SJSA1 (cell line): ENCODE measurements around the gene TMEM59. TPM values are rescaled to one million over a fixed set of nuclear protein-coding genes. Genes with fewer than 3 reads are reported as not detected.
A peak's percentile ranks its signal among the peaks of the same experiment; 100 is the strongest.
"Not testable (repeated sequence)": the region's sequence is repeated elsewhere in the genome, so short reads cannot be mapped to it uniquely, and the experiment has no call there.

ENCODE experiments used
- DNase-seq, 2 experiments: peaks; one replicate each; pipeline ENCODE4 v3.0.0-alpha.2; 2015 to 2020; ENCODE audit warnings: low spot score in 2 of 2, low read depth in 1 of 2
- H3K27ac ChIP-seq: fragments of 250-450 bp; sonication (Bioruptor Pico); 2 replicates; pipeline ENCODE4 v1.5.1; 2020; ENCODE audit warnings: mild to moderate bottlenecking, moderate library complexity
- H3K27me3 ChIP-seq: fragments of 250-450 bp; sonication (Bioruptor Pico); replicated peaks from 2 replicates; pipeline ENCODE4 v1.5.1; 2020; ENCODE audit warnings: mild to moderate bottlenecking, moderate library complexity
- H3K36me3 ChIP-seq: fragments of 250-450 bp; sonication (Bioruptor Pico); 2 replicates; pipeline ENCODE4 v1.5.1; 2020; ENCODE audit warnings: mild to moderate bottlenecking
- H3K4me1 ChIP-seq: fragments of 250-450 bp; sonication (Bioruptor Pico); replicated peaks from 2 replicates; pipeline ENCODE4 v1.6.1; 2021; ENCODE audit warnings: mild to moderate bottlenecking
- H3K4me3 ChIP-seq: fragments of 250-450 bp; sonication (Bioruptor Pico); 2 replicates; pipeline ENCODE4 v1.5.1; 2020; ENCODE audit warnings: mild to moderate bottlenecking
- H3K9me3 ChIP-seq: fragments of 250-450 bp; sonication (Bioruptor Pico); replicated peaks from 2 replicates; pipeline ENCODE4 v1.5.1; 2020; ENCODE audit warnings: mild to moderate bottlenecking
- total RNA-seq: library from RNA; depleted of rRNA; stranded (reverse); fragments of >200 nt; shearing (Covaris generic); gene quantifications from 2 replicates; pipeline ENCODE4 v1.2.3, GENCODE V29; 2014

The TMEM59 gene
- total RNA-seq, 1 experiment from 2014 or later = 384 TPM

DNA sequence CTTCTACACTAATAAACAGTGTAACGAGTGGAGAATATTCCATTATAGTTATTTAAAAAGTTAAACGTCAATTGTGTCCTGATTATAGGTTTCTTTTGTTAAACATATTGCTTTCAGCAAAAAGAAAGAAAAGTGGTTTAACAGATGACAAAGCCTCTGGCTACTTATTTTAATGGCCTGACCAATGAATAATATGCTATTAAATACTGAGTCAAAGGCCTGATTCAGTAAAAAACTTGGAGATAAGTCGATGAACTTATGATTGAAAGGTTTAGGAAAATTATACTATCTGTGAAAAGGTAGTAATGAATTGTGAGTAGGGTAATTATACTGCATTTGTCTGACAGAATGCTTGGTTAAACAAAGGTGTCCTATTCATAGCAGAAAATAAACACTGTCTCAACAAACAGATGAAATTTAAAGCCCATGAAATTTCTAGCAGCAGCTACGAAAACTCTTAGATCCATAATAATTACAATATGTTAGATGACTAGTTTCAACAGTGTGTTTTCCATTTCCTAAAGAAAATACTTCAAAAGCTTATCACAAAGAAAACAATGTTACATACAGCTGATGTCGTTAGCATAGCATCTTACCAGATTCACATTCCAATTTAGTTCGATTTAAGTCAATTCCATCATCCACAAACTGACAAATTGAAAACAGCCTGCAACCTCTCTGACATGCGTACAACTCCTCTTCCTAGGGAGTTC is 6.2 kb downstream of the TMEM59 start:
- peaks cover 11% of the 10 kb centered on the region for H3K36me3 ChIP-seq
- peaks cover 6% of the 10 kb centered on the region; the same call in 1 of the 2 replicates for H3K4me1 ChIP-seq
- no peaks in the 10 kb centered on the region for H3K27me3 ChIP-seq
- no peak overlapping the region for H3K4me3 ChIP-seq
- DNase-seq = no peak
- no peak overlapping the region for H3K27ac ChIP-seq
- H3K9me3 ChIP-seq = no peaks in the 10 kb centered on the region

DNA sequence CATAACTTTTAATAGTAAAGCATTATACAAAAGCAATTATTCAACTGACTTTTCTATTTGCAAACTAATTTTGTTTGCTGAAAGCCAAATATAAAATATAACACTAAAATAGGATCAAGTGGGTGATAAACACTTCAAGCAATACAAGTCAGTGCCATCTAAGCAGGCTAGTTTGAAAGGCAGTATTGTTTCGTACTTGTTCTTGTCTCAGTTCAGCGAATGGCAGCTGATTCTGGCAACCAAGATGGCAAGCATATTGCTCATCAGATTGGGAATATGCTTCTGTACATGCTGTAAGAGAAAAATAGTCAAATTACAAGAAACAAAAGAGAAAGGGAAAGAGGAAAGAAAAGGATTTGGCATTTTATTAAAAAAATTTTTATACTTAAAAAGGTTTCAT is 7.5 kb downstream of the TMEM59 start:
- no peaks in the 10 kb centered on the region for H3K27me3 ChIP-seq
- H3K4me1 ChIP-seq = no peaks in the 10 kb centered on the region; the same call in 1 of the 2 replicates
- DNase-seq = no peak

DNA sequence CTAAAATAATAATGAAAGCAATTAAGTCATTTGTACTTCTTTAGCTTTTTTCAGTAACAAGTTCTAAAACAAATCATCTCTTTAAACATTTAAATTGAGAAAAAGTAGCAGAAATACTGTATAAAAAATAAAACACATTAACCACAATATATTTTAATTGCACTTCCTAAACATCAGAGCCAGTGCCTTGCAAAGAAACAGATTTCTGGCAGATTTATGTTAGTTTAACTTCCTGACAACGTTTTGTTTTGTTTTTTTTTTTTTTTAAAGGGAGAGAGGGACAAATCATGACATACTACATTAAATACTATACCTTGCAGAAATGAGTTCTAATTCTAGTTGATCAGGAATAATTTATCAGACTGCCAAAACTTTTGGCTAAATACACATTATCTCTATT is 11.2 kb downstream of the TMEM59 start:
- H3K27me3 ChIP-seq = no peaks in the 10 kb centered on the region
- H3K4me3 ChIP-seq = no peak overlapping the region
- DNase-seq = no peak
- H3K9me3 ChIP-seq = no peaks in the 10 kb centered on the region
- H3K36me3 ChIP-seq = peaks cover 38% of the 10 kb centered on the region
- no peak overlapping the region for H3K27ac ChIP-seq
- H3K4me1 ChIP-seq = no peaks in the 10 kb centered on the region

More for the DNA sequence above, 7.5 kb downstream of the TMEM59 start:
- Histone ChIP-seq H3K27ac (no peak overlapping the region), H3K4me3 (no peak overlapping the region), H3K36me3 (peaks cover 23% of the 10 kb centered on the region), H3K9me3 (no peaks in the 10 kb centered on the region)

DNA sequence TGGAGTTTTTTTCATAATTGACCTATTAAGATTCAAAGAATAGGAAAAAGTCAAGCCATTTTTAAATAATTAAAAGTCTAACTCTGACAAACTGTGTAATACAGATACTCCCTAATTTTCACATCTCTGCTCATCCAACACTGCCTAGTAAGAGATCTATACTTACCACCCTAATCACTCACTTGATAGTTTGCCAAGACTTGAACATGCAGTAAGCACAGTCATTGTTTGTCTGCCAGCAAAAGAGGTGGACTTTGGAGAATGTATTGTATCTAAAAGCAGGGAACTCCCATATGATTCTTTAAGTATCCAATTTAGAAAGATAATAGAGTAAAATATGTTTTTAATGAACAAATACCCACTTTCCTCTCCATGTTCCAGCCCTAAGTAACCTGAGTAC is 15.5 kb downstream of the TMEM59 start:
- Histone ChIP-seq H3K36me3 (peaks cover 56% of the 10 kb centered on the region), H3K9me3 (no peaks in the 10 kb centered on the region), H3K4me1 (no peaks in the 10 kb centered on the region), H3K4me3 (no peak overlapping the region), H3K27ac (no peak overlapping the region), H3K27me3 (no peaks in the 10 kb centered on the region)
- DNase-seq = no peak

DNA sequence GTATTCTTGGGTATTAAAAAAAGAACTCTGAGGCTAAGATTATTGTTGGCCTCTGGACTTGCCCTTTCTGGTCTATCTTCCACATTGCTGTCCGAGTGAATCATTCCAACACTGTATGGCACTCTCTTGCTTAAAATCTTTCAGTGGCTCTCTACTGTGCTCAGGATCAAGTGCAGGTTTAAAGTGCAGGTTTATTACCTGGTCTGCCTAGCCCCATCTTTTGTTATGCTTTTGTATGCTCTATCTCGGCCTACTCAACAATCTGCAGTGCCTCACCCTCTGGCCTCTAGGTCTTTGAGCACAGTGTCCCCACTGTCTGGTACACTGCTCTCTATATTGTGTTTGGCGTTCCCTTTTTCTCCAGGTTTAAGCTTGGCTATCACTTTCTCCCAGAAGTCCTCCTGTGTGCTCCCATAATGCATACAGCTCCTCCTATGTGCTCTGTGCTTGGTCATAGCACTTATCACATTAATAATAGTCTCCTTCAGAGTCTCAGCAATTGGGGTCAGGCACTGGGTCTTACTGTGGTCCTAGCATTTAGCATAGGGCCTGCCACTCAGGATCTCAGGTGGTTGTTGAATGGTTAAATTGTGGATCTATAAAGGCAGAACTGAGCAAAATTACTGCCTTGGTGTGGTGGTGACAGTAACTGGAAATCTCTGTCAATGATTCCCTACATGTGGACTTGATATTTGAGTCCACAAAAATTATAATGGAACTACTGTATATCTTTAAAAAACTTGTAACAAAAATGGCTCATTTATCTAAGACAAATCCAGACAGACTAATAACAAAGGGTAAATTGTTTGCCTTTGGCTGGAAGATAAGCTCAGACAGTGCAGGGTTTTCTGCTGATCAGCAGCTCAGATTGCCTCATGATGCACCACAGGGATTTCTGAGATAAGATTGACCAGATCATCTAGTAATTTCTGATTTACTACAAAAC is 24.4 kb downstream of the TMEM59 start:
- no peak overlapping the region for H3K4me3 ChIP-seq
- H3K36me3 ChIP-seq = peaks cover 7% of the 10 kb centered on the region
- H3K27me3 ChIP-seq = no peaks in the 10 kb centered on the region
- H3K4me1 ChIP-seq = no peaks in the 10 kb centered on the region
- no peaks in the 10 kb centered on the region for H3K9me3 ChIP-seq
- H3K27ac ChIP-seq = no peak overlapping the region
- DNase-seq = no peak

DNA sequence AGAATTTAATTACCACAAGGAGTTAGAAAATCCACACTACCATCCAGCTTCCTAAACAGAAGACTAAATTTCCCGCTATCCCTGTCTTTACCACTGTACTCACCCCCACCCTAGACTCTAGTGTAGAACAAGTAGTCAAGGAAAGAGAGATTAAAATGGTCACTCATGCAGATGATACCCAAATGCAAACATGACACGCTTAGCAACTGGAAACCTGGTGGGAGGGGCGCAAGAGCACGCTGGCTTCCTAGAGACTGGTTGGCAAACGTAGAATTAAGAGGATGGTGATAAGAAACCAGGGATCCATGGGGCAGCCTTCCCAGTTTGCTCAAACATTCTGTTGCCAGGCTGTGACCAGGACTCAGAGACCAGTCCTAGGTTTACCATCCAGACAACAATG is 25.2 kb downstream of the TMEM59 start:
- no peak for DNase-seq
- H3K4me1 ChIP-seq = no peaks in the 10 kb centered on the region
- peaks cover 7% of the 10 kb centered on the region; the same call in 1 of the 2 replicates for H3K36me3 ChIP-seq
- H3K9me3 ChIP-seq = no peaks in the 10 kb centered on the region
- H3K4me3 ChIP-seq = no peak overlapping the region
- H3K27ac ChIP-seq = no peak overlapping the region
- no peaks in the 10 kb centered on the region for H3K27me3 ChIP-seq

DNA sequence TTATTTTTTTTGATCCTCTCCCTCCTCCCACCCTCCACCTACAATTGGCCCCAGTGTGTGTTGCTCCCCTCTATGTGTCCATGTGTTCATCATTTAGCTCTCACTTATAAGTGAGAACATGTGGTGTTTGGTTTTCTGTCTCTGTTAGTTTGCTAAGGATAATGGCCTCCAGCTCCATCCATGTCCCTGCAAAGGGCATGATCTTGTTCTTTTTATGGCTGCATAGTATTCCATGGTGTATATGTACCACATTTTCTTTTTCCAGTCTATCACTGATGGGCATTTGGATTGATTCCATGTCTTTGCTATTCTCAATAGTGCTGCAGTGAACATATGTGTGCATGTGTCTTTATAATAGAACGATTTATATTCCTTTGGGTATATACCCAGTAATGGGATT is 28.2 kb downstream of the TMEM59 start:
- H3K4me1 ChIP-seq, H3K27me3 ChIP-seq, H3K36me3 ChIP-seq, DNase-seq, H3K4me3 ChIP-seq, H3K27ac ChIP-seq, H3K9me3 ChIP-seq: not testable (repeated sequence)

DNA sequence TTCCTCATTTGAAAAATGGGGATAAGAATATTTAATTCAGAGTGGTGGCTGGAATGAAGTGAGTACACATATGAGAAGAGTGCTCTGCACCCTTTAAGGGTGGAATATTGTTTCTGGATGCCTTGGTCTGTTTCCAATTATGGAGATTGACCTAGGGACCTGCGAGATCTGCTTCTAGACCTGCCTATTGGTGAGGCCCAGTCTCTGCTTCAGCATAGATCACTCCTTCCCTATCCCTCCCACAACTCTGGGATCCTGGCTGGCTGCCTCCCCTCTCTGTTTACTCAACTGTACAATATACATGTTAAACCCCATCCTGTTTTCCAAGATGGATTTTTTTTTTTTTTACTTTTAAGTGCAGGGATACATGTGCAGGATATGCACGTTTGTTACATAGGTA is 28.6 kb downstream of the TMEM59 start:
- Histone ChIP-seq H3K36me3 (no peaks in the 10 kb centered on the region), H3K27ac (no peak overlapping the region), H3K4me1 (no peaks in the 10 kb centered on the region), H3K9me3 (no peaks in the 10 kb centered on the region), H3K4me3 (no peak overlapping the region), H3K27me3 (no peaks in the 10 kb centered on the region)
- DNase-seq = no peak

DNA sequence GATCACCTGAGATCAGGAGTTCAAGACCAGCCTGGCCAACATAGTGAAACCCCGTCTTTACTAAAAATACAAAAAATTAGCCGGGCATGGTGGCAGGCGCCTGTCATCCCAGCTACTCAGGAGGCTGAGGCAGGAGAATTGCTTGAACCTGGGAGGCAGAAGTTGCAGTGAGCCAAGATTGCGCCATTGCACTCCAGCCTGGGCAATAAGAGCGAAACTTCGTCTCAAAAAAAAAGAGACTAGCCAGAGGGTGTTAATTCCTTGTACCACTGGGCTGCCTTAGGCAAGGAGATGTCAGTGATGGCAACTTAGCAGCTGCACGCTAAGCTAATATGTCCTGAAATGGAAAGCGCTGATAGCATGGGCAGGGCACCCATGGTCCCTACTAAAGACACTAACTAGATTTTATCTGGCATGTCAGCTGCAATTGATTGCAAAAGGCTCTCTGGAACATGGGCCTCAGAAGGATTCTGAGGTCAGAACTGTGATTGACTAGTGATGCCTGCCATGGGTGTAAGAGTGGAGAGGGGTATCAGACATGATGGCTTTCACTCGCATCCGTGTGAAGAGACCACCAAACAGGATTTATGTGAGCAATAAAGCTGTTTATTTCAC is 33.3 kb downstream of the TMEM59 start:
- not testable (repeated sequence) for DNase-seq, H3K36me3 ChIP-seq, H3K4me1 ChIP-seq, H3K27me3 ChIP-seq, H3K9me3 ChIP-seq, H3K27ac ChIP-seq, H3K4me3 ChIP-seq

DNA sequence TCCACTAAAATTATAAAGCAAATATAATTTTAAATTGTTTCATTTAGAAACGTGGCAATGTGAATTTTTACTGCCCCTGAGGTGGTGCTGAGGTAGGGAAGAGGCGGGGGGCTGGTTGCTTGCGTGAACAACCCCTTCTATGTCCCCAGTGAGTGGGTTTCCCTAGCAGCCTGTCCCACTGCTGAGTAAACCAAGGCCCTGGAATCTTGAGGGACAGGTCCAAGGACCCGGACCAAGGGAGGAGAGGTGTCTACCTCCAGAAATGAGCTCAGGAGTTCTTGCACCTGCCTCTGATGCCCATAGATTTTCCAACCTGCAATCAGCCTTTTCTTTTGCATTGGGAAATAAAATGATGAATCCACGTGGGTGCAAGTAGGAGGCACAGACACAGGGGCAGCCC is 34.4 kb downstream of the TMEM59 start:
- no peak overlapping the region for H3K4me3 ChIP-seq
- H3K9me3 ChIP-seq = no peaks in the 10 kb centered on the region
- no peak for DNase-seq
- H3K27me3 ChIP-seq = no peaks in the 10 kb centered on the region
- no peaks in the 10 kb centered on the region for H3K36me3 ChIP-seq
- H3K4me1 ChIP-seq = peaks cover 9% of the 10 kb centered on the region
- no peak overlapping the region for H3K27ac ChIP-seq

DNA sequence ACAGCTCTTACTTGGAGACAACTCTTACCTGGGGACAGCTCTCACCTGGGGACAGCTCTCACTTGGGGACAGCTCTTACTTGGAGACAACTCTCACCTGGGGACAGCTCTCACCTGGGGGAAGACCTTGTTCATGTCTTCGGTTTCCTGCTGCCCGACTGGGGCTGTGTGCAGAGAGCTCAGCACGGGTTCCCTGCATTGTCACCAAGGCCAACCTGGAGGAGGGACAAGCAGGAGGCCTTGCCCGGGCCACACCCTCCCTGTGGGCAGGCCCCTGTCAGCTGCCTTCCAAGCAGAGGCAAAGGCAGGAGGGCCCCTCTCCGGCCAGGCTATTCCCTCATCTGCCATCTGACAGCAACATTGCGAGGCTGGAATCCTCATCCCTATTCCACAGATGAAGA is 35.0 kb downstream of the TMEM59 start, which contains the start of gene LDLRAD1:
Gene LDLRAD1 (minus strand): TSS at position 208 of the 400 bp plus-strand sequence. CDS start 74 bp downstream, at position 134.
- no peaks in the 10 kb centered on the region for H3K36me3 ChIP-seq
- H3K4me3 ChIP-seq = no peak within 1 kb of the TSS
- no peaks in the 10 kb centered on the region for H3K9me3 ChIP-seq
- peaks cover 9% of the 10 kb centered on the region for H3K4me1 ChIP-seq
- DNase-seq = no peak
- H3K27me3 ChIP-seq = no peaks in the 10 kb centered on the region
- H3K27ac ChIP-seq = no peak within 1 kb of the TSS

DNA sequence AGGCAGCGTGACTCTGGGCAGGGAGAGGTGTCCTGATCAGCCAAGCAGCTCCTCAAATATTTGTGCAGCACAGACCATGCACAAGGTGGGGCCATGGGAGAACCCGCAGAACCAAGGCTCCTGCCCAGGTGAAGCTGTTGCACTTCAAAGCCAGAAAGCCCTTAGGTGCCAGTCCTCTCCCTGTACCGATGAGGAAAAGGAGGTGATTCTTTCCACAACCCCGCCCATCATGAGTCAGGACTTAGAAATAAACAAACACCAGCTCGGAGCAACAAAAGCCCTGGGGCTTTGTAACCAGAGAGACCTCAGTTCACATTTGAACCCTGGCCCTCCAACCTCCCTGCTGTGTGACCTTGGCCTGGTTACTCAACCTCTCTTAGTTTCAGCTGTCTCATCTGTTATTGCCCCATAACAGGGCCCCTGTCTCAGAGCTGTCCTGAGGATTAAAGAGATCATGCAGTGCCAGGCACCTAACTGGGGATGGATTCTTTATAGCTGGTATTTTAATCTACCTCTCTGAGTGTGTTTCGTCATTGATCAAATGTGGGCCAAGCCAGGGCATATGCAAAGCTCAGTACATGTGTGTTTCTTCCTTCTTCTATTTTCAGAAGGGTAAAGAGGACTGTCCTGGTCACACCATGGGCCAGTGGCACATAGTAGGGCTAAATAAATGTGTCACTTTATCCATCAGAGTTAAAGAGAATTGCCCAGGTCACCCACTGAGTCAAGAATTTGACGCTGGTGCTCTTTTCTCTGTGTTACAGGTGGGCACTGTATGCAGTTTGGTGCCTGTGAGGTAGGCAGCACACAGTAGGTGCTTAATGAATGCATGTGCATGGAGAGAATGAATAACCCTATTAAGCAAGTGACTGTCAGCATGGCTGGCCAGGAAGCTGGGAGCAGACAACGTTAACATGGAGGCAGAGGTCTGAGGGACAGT is 36.4 kb downstream of the TMEM59 start:
- peaks cover 4% of the 10 kb centered on the region; the same call in 1 of the 2 replicates for H3K27me3 ChIP-seq
- no peaks in the 10 kb centered on the region for H3K9me3 ChIP-seq
- no peak overlapping the region for H3K4me3 ChIP-seq
- H3K27ac ChIP-seq = no peak overlapping the region
- DNase-seq = peak; percentile 49 to 61
- no peaks in the 10 kb centered on the region for H3K36me3 ChIP-seq
- H3K4me1 ChIP-seq = peaks cover 9% of the 10 kb centered on the region
